ENCODE data around the gene ATRAID.

Gene ATRAID

DNA sequence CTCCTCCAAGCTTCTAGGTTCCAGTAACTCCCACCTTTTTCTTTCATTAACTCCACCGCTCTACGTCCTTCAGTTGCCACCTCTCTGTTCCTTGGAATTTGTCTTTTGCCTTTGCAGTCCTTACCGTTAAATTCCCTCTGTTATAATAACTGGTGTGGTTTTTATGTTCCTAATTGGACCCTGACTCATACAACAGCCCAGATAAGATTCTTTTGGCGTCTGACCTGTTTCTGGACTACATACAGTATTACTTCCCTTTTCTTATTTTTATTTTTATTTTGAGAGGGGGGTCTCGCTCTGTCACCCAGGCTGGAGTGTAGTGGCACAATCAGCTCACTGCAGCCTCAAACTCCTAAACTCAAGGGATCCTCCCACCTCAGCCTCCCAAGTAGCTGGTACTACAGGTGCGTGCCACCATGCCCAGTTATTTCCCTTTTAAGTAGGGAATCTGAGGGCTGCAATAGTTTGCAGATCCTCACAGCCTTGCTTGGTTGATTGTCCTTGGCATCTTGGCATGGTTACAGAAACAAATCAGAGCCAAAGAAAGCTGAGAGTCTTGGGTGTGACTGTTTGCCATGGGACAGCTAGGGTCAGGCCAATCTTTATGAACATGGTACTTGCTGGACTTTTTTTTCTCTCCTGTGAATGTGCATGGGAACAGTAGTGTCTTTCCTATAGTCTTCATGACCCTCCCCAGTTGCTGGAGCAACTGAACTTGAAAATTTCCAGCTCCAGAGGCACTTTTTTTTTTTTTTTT lies 41.1 kb upstream of the ATRAID start:
- no peak for DNase-seq (ENCODE audit: low spot score)
- no peaks in the 10 kb centered on the region for H3K79me1 ChIP-seq (ENCODE audit: low read depth, low read length)
- no CpG with 5 or more reads among the region's 6 CpGs for WGBS, 2 donors (ENCODE audit: extremely low coverage in 2 of 2, insufficient read length in 2 of 2, insufficient replicate concordance in 1 of 2)

DNA sequence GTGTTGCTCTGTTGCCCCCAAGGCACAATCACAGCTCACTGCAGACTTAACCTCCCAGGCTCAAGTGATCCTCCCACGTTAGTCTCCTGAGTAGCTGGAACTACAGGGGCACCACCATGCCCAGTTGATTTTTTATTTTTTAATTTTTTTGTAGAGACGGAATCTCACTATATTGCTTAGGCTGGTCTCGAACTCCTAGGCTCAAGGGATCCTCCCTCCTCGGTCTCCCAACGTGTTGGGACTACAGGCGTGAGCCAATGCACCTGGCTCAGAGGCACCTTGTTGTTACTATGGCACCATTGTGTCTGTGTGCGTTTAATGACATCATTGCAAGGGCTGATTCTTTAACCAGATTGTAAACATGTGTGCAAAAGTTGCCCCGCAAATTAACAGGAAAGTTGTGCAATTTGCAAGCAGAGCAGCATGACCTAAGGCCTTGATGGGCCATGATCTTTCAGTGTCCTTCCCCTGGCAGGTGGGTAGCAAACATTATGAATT lies 40.4 kb upstream of the ATRAID start:
- Histone ChIP-seq H3K36me3 (replicated peaks in 1 of 2; ENCODE audit: control insufficient read depth in 2 of 2, insufficient read depth in 2 of 2, low read length in 2 of 2) (no peaks in the 10 kb centered on the region), H3K18ac (ENCODE audit: low read length) (no peak overlapping the region), H3K27ac (replicated peaks; ENCODE audit: low read length) (no peak overlapping the region), H2BK15ac (ENCODE audit: low read length) (no peak overlapping the region), H3K14ac (ENCODE audit: low read length) (no peak overlapping the region), H3K4me2 (ENCODE audit: insufficient read depth, low read length, poor library complexity, severe bottlenecking) (no peak overlapping the region), H2BK5ac (ENCODE audit: low read length) (no peak overlapping the region), H2AK5ac (ENCODE audit: low read depth, low read length) (no peak overlapping the region), H2AFZ (ENCODE audit: low read length) (no peak overlapping the region), H3K27me3 (ENCODE audit: control insufficient read depth in 3 of 3, insufficient read depth in 3 of 3, low read depth in 1 of 3, low read length in 3 of 3) (peaks cover 0 to 70% (median 4%) of the 10 kb centered on the region in 3 experiments), H3K9ac (ENCODE audit: low read depth, low read length, poor library complexity) (no peak overlapping the region), H3K4me3 (ENCODE audit: low read length in 2 of 2) (no peak overlapping the region), H3K23ac (ENCODE audit: low read depth, low read length, poor library complexity) (no peak overlapping the region), H2BK12ac (ENCODE audit: low read length) (no peak overlapping the region), H3K4ac (ENCODE audit: low read length) (no peak overlapping the region), H2BK120ac (ENCODE audit: low read depth, low read length) (no peak overlapping the region), H3K4me1 (ENCODE audit: control insufficient read depth in 2 of 2, insufficient read depth in 1 of 2, low read depth in 1 of 2, low read length in 2 of 2) (no peaks in the 10 kb centered on the region), H4K8ac (ENCODE audit: low read depth, low read length) (no peak overlapping the region), H3K79me1 (ENCODE audit: low read depth, low read length) (no peaks in the 10 kb centered on the region), H4K91ac (ENCODE audit: low read depth, low read length, poor library complexity) (no peak overlapping the region), H3K9me3 (replicated peaks in 1 of 2; ENCODE audit: control insufficient read depth in 2 of 2, insufficient read depth in 1 of 2, low read depth in 1 of 2, low read length in 2 of 2) (no peaks in the 10 kb centered on the region)
- no CpG with 5 or more reads among the region's 8 CpGs for WGBS, 2 donors (ENCODE audit: extremely low coverage in 2 of 2, insufficient read length in 2 of 2, insufficient replicate concordance in 1 of 2)
- no peak for DNase-seq (ENCODE audit: low spot score)

More for the DNA sequence above, 41.1 kb upstream of the ATRAID start:
- Histone ChIP-seq H2AK5ac (ENCODE audit: low read depth, low read length) (no peak overlapping the region), H3K36me3 (replicated peaks in 1 of 2; ENCODE audit: control insufficient read depth in 2 of 2, insufficient read depth in 2 of 2, low read length in 2 of 2) (no peaks in the 10 kb centered on the region), H2BK12ac (ENCODE audit: low read length) (no peak overlapping the region), H3K4me1 (ENCODE audit: control insufficient read depth in 2 of 2, insufficient read depth in 1 of 2, low read depth in 1 of 2, low read length in 2 of 2) (no peaks in the 10 kb centered on the region), H3K9ac (ENCODE audit: low read depth, low read length, poor library complexity) (no peak overlapping the region), H2AFZ (ENCODE audit: low read length) (no peak overlapping the region), H2BK5ac (ENCODE audit: low read length) (no peak overlapping the region), H4K91ac (ENCODE audit: low read depth, low read length, poor library complexity) (no peak overlapping the region), H2BK120ac (ENCODE audit: low read depth, low read length) (no peak overlapping the region), H3K9me3 (replicated peaks in 1 of 2; ENCODE audit: control insufficient read depth in 2 of 2, insufficient read depth in 1 of 2, low read depth in 1 of 2, low read length in 2 of 2) (no peaks in the 10 kb centered on the region), H3K4me3 (ENCODE audit: low read length in 2 of 2) (no peak overlapping the region), H3K27me3 (ENCODE audit: control insufficient read depth in 3 of 3, insufficient read depth in 3 of 3, low read depth in 1 of 3, low read length in 3 of 3) (peaks cover 0 to 76% (median 4%) of the 10 kb centered on the region in 3 experiments), H3K27ac (replicated peaks; ENCODE audit: low read length) (no peak overlapping the region), H3K4ac (ENCODE audit: low read length) (no peak overlapping the region), H3K4me2 (ENCODE audit: insufficient read depth, low read length, poor library complexity, severe bottlenecking) (no peak overlapping the region), H3K23ac (ENCODE audit: low read depth, low read length, poor library complexity) (no peak overlapping the region), H2BK15ac (ENCODE audit: low read length) (peak overlapping the region; percentile 46), H3K14ac (ENCODE audit: low read length) (no peak overlapping the region), H4K8ac (ENCODE audit: low read depth, low read length) (no peak overlapping the region), H3K18ac (ENCODE audit: low read length) (no peak overlapping the region)

DNA sequence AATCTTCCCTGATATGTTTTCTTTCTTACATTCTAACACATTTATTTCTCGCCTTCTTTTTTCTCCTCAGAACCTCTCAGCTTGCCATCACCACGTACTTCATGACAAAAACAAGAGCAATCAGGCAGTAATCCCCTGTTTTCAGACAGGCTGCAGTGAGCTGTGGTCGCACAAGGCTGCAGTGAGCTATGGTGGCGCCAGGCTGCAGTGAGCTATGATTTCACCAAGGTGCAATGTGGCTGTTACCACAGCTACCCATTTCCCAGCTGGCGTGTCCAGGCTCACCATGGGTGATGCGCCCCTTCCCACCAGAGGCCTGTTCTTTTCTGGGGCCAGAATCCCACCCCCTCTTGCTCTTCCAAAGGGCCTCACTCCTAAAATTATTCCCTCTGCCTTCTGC lies 37.2 kb upstream of the ATRAID start:
- Histone ChIP-seq H3K4me1 (ENCODE audit: control insufficient read depth in 2 of 2, insufficient read depth in 1 of 2, low read depth in 1 of 2, low read length in 2 of 2) (no peaks in the 10 kb centered on the region), H4K8ac (ENCODE audit: low read depth, low read length) (no peak overlapping the region), H2BK5ac (ENCODE audit: low read length) (no peak overlapping the region)

DNA sequence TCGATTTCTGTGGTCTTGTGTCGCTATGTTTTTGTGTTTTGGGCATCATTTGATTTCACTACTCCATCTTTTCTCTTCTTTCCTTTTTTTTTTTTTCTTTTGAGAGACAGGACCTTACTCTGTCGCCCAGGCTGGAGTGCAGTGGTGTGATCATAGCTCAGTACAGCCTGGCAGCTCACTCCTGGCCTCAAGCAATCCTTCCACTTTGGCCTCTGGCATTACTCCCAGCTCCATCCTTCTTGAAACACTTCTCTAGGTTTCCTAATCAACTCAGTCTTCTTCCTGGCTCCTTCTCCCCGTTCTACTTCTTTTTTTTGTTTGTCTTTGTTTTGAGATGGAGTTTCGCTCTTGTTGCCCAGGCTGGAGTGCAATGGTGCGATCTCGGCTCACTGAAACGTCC lies 36.5 kb upstream of the ATRAID start:
- H2BK15ac ChIP-seq (ENCODE audit: low read length) = no peak overlapping the region
- peaks cover 0 to 47% (median 2%) of the 10 kb centered on the region in 3 experiments for H3K27me3 ChIP-seq (ENCODE audit: control insufficient read depth in 3 of 3, insufficient read depth in 3 of 3, low read depth in 1 of 3, low read length in 3 of 3)
- no peak overlapping the region for H3K18ac ChIP-seq (ENCODE audit: low read length)
- H2AFZ ChIP-seq (ENCODE audit: low read length) = no peak overlapping the region
- H3K79me1 ChIP-seq (ENCODE audit: low read depth, low read length) = no peaks in the 10 kb centered on the region
- H4K91ac ChIP-seq (ENCODE audit: low read depth, low read length, poor library complexity) = no peak overlapping the region
- H2BK120ac ChIP-seq (ENCODE audit: low read depth, low read length) = no peak overlapping the region
- H3K14ac ChIP-seq (ENCODE audit: low read length) = no peak overlapping the region
- no peak overlapping the region for H3K4me3 ChIP-seq (ENCODE audit: low read length in 2 of 2)
- H4K8ac ChIP-seq (ENCODE audit: low read depth, low read length) = no peak overlapping the region
- no peak overlapping the region for H3K4ac ChIP-seq (ENCODE audit: low read length)
- no peaks in the 10 kb centered on the region for H3K9me3 ChIP-seq (replicated peaks in 1 of 2; ENCODE audit: control insufficient read depth in 2 of 2, insufficient read depth in 1 of 2, low read depth in 1 of 2, low read length in 2 of 2)
- H3K4me2 ChIP-seq (ENCODE audit: insufficient read depth, low read length, poor library complexity, severe bottlenecking) = no peak overlapping the region
- H3K36me3 ChIP-seq (replicated peaks in 1 of 2; ENCODE audit: control insufficient read depth in 2 of 2, insufficient read depth in 2 of 2, low read length in 2 of 2) = no peaks in the 10 kb centered on the region
- H3K27ac ChIP-seq (replicated peaks; ENCODE audit: low read length) = no peak overlapping the region
- DNase-seq (ENCODE audit: low spot score) = no peak
- no peak overlapping the region for H3K9ac ChIP-seq (ENCODE audit: low read depth, low read length, poor library complexity)
- no peak overlapping the region for H2AK5ac ChIP-seq (ENCODE audit: low read depth, low read length)
- no peak overlapping the region for H2BK5ac ChIP-seq (ENCODE audit: low read length)
- H3K23ac ChIP-seq (ENCODE audit: low read depth, low read length, poor library complexity) = no peak overlapping the region
- H3K4me1 ChIP-seq (ENCODE audit: control insufficient read depth in 2 of 2, insufficient read depth in 1 of 2, low read depth in 1 of 2, low read length in 2 of 2) = no peaks in the 10 kb centered on the region
- no CpG with 5 or more reads among the region's 8 CpGs for WGBS, 2 donors (ENCODE audit: extremely low coverage in 2 of 2, insufficient read length in 2 of 2, insufficient replicate concordance in 1 of 2)
- H2BK12ac ChIP-seq (ENCODE audit: low read length) = no peak overlapping the region

More for the DNA sequence above, 37.2 kb upstream of the ATRAID start:
- H3K23ac ChIP-seq (ENCODE audit: low read depth, low read length, poor library complexity) = no peak overlapping the region
- H3K4me3 ChIP-seq (ENCODE audit: low read length in 2 of 2) = no peak overlapping the region
- H3K79me1 ChIP-seq (ENCODE audit: low read depth, low read length) = no peaks in the 10 kb centered on the region
- H3K9ac ChIP-seq (ENCODE audit: low read depth, low read length, poor library complexity) = no peak overlapping the region
- H2BK120ac ChIP-seq (ENCODE audit: low read depth, low read length) = no peak overlapping the region
- no peak overlapping the region for H2BK15ac ChIP-seq (ENCODE audit: low read length)
- no peak overlapping the region for H2AFZ ChIP-seq (ENCODE audit: low read length)
- DNase-seq (ENCODE audit: low spot score) = no peak
- peak overlapping the region; percentile 35 for H3K18ac ChIP-seq (ENCODE audit: low read length)
- no peak overlapping the region for H2BK12ac ChIP-seq (ENCODE audit: low read length)
- no peak overlapping the region for H3K4me2 ChIP-seq (ENCODE audit: insufficient read depth, low read length, poor library complexity, severe bottlenecking)
- no peak overlapping the region for H3K27ac ChIP-seq (replicated peaks; ENCODE audit: low read length)
- H3K27me3 ChIP-seq (ENCODE audit: control insufficient read depth in 3 of 3, insufficient read depth in 3 of 3, low read depth in 1 of 3, low read length in 3 of 3) = peaks cover 0 to 49% (median 4%) of the 10 kb centered on the region in 3 experiments
- H3K36me3 ChIP-seq (replicated peaks in 1 of 2; ENCODE audit: control insufficient read depth in 2 of 2, insufficient read depth in 2 of 2, low read length in 2 of 2) = no peaks in the 10 kb centered on the region
- no peak overlapping the region for H2AK5ac ChIP-seq (ENCODE audit: low read depth, low read length)
- WGBS, 2 donors (ENCODE audit: extremely low coverage in 2 of 2, insufficient read length in 2 of 2, insufficient replicate concordance in 1 of 2) = 100% methylated on average over 1 of the region's 6 CpGs; no CpG with 5 or more reads in 1 of the 2 donors
- H4K91ac ChIP-seq (ENCODE audit: low read depth, low read length, poor library complexity) = no peak overlapping the region
- no peak overlapping the region for H3K4ac ChIP-seq (ENCODE audit: low read length)
- no peaks in the 10 kb centered on the region for H3K9me3 ChIP-seq (replicated peaks in 1 of 2; ENCODE audit: control insufficient read depth in 2 of 2, insufficient read depth in 1 of 2, low read depth in 1 of 2, low read length in 2 of 2)
- H3K14ac ChIP-seq (ENCODE audit: low read length) = no peak overlapping the region

Measured in neuronal stem cell (in vitro differentiated cells).